IMR-90 (cell line): ENCODE measurements around the gene SCYGR2. TPM values are rescaled to one million over a fixed set of nuclear protein-coding genes. Genes with fewer than 3 reads are reported as not detected.

Experiments used
- ATAC-seq: fragments of 200-7000 bp; cut with Tn5 transposase; 2 replicates; pipeline ENCODE4 v1.9.1; 2020; ENCODE audit warnings: low read depth, mild to moderate bottlenecking, moderate library complexity
- BruUV-seq: library from RNA; stranded (reverse); fragments of 400-500 nt; replicated peaks from 2 replicates; lab custom pipeline; 2021; lab: Mats Ljungman, UMichigan
- CTCF ChIA-PET: fragments of 300-600 bp; formaldehyde crosslinking; extraction: SDS; loops from one replicate; lab custom pipeline; 2021; ENCODE audit warnings: antibody characterized with exemption; lab: Yijun Ruan, JAX
- POLR2A ChIA-PET: fragments of 300-600 bp; sonication (Branson Sonifier 250); formaldehyde crosslinking; loops from one replicate; lab custom pipeline; 2022; ENCODE audit warnings: antibody characterized with exemption; ENCODE audit not compliant: unreplicated experiment; lab: Charles Lee
- DNase-seq: peaks from one replicate; pipeline ENCODE4 v3.0.0; 2013
- H2AFZ ChIP-seq: replicated peaks from 2 replicates; pipeline ENCODE3; 2013; ENCODE audit warnings: low read length, mild to moderate bottlenecking; ENCODE audit not compliant: poor library complexity
- H2AK5ac ChIP-seq: 2 replicates; pipeline ENCODE4 v1.6.1; 2013; ENCODE audit warnings: low read depth, low read length, inconsistent platforms
- H2AK9ac ChIP-seq: replicated peaks from 2 replicates; pipeline ENCODE3; 2013; ENCODE audit warnings: mild to moderate bottlenecking, low read depth, low read length, moderate library complexity; ENCODE audit not compliant: poor library complexity
- H2BK120ac ChIP-seq: 2 replicates; pipeline ENCODE4 v1.6.1; 2013; ENCODE audit warnings: low read depth, low read length, inconsistent platforms
- H2BK15ac ChIP-seq: 3 replicates; pipeline ENCODE4 v1.6.1; 2013; ENCODE audit warnings: low read depth, low read length, inconsistent platforms
- H2BK20ac ChIP-seq: 2 replicates; pipeline ENCODE4 v1.6.1; 2013; ENCODE audit warnings: low read depth, mild to moderate bottlenecking, inconsistent platforms, low read length, moderate library complexity
- H2BK5ac ChIP-seq: 2 replicates; pipeline ENCODE4 v1.6.1; 2013; ENCODE audit warnings: mild to moderate bottlenecking, low read depth, low read length, inconsistent platforms; ENCODE audit not compliant: poor library complexity, severe bottlenecking
- H3K14ac ChIP-seq: replicated peaks from 2 replicates; pipeline ENCODE4 v1.6.1; 2013; ENCODE audit warnings: low read depth, low read length, inconsistent platforms
- H3K18ac ChIP-seq: 2 replicates; pipeline ENCODE4 v1.6.1; 2013; ENCODE audit warnings: low read depth, low read length, control low read depth
- H3K23ac ChIP-seq: 2 replicates; pipeline ENCODE4 v1.6.1; 2013; ENCODE audit warnings: low read depth, low read length, inconsistent platforms
- H3K27ac ChIP-seq: 2 replicates; pipeline ENCODE4 v1.5.1; 2013; ENCODE audit warnings: mild to moderate bottlenecking, control low read depth, low read length; ENCODE audit not compliant: insufficient read depth
- H3K27me3 ChIP-seq: 2 replicates; pipeline ENCODE4 v1.6.1; 2013; ENCODE audit warnings: low read length; ENCODE audit not compliant: control insufficient read depth, insufficient read depth
- H3K36me3 ChIP-seq: 2 replicates; pipeline ENCODE4 v1.6.1; 2013; ENCODE audit warnings: low read length, mixed read lengths; ENCODE audit not compliant: control insufficient read depth, insufficient read depth
- H3K4ac ChIP-seq: 2 replicates; pipeline ENCODE4 v1.6.1; 2013; ENCODE audit warnings: low read depth, low read length, inconsistent platforms
- H3K4me1 ChIP-seq: 2 replicates; pipeline ENCODE4 v1.6.1; 2013; ENCODE audit warnings: low read length, mixed read lengths; ENCODE audit not compliant: control insufficient read depth, insufficient read depth
- H3K4me2 ChIP-seq: 2 replicates; pipeline ENCODE4 v1.6.1; 2013; ENCODE audit warnings: low read depth, mild to moderate bottlenecking, control low read depth, low read length, moderate library complexity
- H3K4me3 ChIP-seq: 2 replicates; pipeline ENCODE4 v1.5.1; 2013; ENCODE audit warnings: low read depth, mild to moderate bottlenecking, control low read depth, low read length, moderate library complexity; ENCODE audit not compliant: insufficient read depth
- H3K56ac ChIP-seq: 2 replicates; pipeline ENCODE4 v1.6.1; 2013; ENCODE audit warnings: low read length, inconsistent platforms; ENCODE audit not compliant: insufficient read depth; ENCODE audit errors: extremely low read depth
- H3K79me1 ChIP-seq, 2 experiments: 2 replicates each; pipeline ENCODE4 v1.6.1; 2013; ENCODE audit warnings: low read length in 2 of 2, inconsistent platforms in 1 of 2, low read depth in 1 of 2
- H3K9ac ChIP-seq: 2 replicates; pipeline ENCODE4 v1.6.1; 2013; ENCODE audit warnings: low read depth, low read length, control low read depth
- H3K9me1 ChIP-seq: 2 replicates; pipeline ENCODE4 v1.6.1; 2013; ENCODE audit warnings: low read length, inconsistent platforms; ENCODE audit not compliant: insufficient read depth
- H3K9me3 ChIP-seq: 2 replicates; pipeline ENCODE4 v1.6.1; 2013; ENCODE audit warnings: low read length; ENCODE audit not compliant: control insufficient read depth, insufficient read depth
- H4K20me1 ChIP-seq: 2 replicates; pipeline ENCODE4 v1.6.1; 2013; ENCODE audit warnings: low read length, inconsistent platforms; ENCODE audit not compliant: insufficient read depth
- H4K5ac ChIP-seq: 2 replicates; pipeline ENCODE4 v1.6.1; 2013; ENCODE audit warnings: mild to moderate bottlenecking, low read depth, low read length, control low read depth
- H4K8ac ChIP-seq, 2 experiments: 2 replicates each; pipeline ENCODE4 v1.6.1; 2013; ENCODE audit warnings: low read depth in 2 of 2, low read length in 2 of 2, control low read depth in 1 of 2, inconsistent platforms in 1 of 2
- H4K91ac ChIP-seq: 2 replicates; pipeline ENCODE4 v1.6.1; 2013; ENCODE audit warnings: low read depth, low read length, inconsistent platforms; ENCODE audit not compliant: insufficient read depth
- CHD1 ChIP-seq: IDR thresholded peaks from 2 replicates; pipeline ENCODE4 v1.6.1; 2012; ENCODE audit warnings: low read depth, low read length, improper control_type of control experiment
- FOS ChIP-seq: fragments of 150-350 bp; IDR thresholded peaks from 2 replicates; pipeline ENCODE4 v1.6.1; 2016; ENCODE audit warnings: low read depth, low read length
- RFX5 ChIP-seq: IDR thresholded peaks from 2 replicates; pipeline ENCODE4 v1.8.0; 2012; ENCODE audit warnings: low read depth, mild to moderate bottlenecking, low read length, moderate library complexity
- SMC3 ChIP-seq: fragments of 150-350 bp; IDR thresholded peaks from 2 replicates; pipeline ENCODE4 v1.6.1; 2016; ENCODE audit warnings: low read depth, mild to moderate bottlenecking, antibody characterized with exemption, low read length, moderate library complexity
- WGBS, 2 experiments: methylation state at CpG; one replicate each; pipeline versions ENCODE4 v1.1.5 to v1.1.7; 2013; ENCODE audit warnings: missing lambda C conversion rate in 2 of 2; ENCODE audit not compliant: insufficient read length in 1 of 2; ENCODE audit errors: extremely low coverage in 2 of 2; 5-methylcytosine and 5-hydroxymethylcytosine counted together
- dilution Hi-C: fragments of 300-500 bp; cut with HindIII; formaldehyde crosslinking; loops from one replicate; pipeline ENCODE4 v1.14.3; 2018; ENCODE audit warnings: low sequenced_read_pairs; ENCODE audit not compliant: unreplicated experiment
- in situ Hi-C: fragments of 300-500 bp; cut with MboI; formaldehyde crosslinking; loops from 3 replicates; pipeline ENCODE4 v1.14.3; 2019; ENCODE audit warnings: low sequenced_read_pairs, inconsistent platforms, mixed read lengths
- intact Hi-C: fragments of 100-400 bp; cut with micrococcal nuclease; formaldehyde crosslinking; loops from 2 replicates; pipeline ENCODE4 v1.10.0; 2022
- polyA plus RNA-seq, 3 experiments: library from polyadenylated mRNA; depleted of rRNA; stranded (reverse); fragments of >200 nt; gene quantifications; 2 replicates each; pipeline ENCODE4 v1.2.3, GENCODE V29; 2012; ENCODE audit warnings: low replicate concordance in 1 of 3
- total RNA-seq: library from RNA; depleted of rRNA; stranded (reverse); fragments of >200 nt; gene quantifications from 2 replicates; pipeline ENCODE4 v1.2.3, GENCODE V29; 2012

The SCYGR2 gene
- total and polyA plus RNA-seq, 2 of the 4 experiments (the other 2 are of a cell fraction): not detected

DNA sequence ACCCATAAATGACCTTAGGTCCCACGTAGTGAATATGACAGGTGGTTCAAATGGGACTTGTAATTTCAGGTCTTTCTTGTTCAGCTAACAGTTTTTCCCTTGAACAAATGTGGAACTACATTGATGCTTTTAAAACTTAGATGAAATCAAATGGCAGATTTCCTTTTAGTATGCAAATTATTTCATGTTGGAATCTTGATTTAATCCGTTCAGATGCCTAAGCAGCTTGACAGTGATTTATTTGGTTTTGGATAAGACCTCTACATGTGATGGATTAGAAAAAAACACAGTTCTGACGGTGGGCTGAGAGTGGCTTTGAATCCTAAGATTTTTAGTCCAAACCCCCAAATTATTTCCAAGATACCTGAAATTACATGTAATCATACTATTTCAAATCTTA is 35.5 kb downstream of the SCYGR2 start:
- Histone ChIP-seq H3K79me1 (no peaks in the 10 kb centered on the region), H3K4me3 (no peak overlapping the region), H3K18ac (no peak overlapping the region), H2AFZ (no peak overlapping the region), H2BK5ac (no peak overlapping the region), H3K23ac (no peak overlapping the region), H3K36me3 (no peaks in the 10 kb centered on the region), H4K8ac (no peak overlapping the region), H4K20me1 (no peaks in the 10 kb centered on the region), H4K91ac (no peak overlapping the region), H3K14ac (no peak overlapping the region), H3K27ac (no peak overlapping the region), H2AK9ac (no peak overlapping the region), H2AK5ac (no peak overlapping the region), H2BK15ac (no peak overlapping the region), H3K9me1 (no peaks in the 10 kb centered on the region), H4K5ac (no peak overlapping the region), H3K4ac (no peak overlapping the region), H3K9ac (no peak overlapping the region), H2BK120ac (no peak overlapping the region), H3K4me1 (no peaks in the 10 kb centered on the region), H3K56ac (no peak overlapping the region), H2BK20ac (no peak overlapping the region), H3K9me3 (no peaks in the 10 kb centered on the region), H3K4me2 (no peak overlapping the region), H3K27me3 (no peaks in the 10 kb centered on the region)
- BruUV-seq: no TSS peak
- dilution Hi-C loops: no loop called here
- no peak for TF ChIP-seq FOS
- TF ChIP-seq RFX5: no peak
- no peak for TF ChIP-seq SMC3
- no peak for TF ChIP-seq CHD1
- in situ Hi-C loops: no loop called here
- WGBS, 2 experiments: no CpG with 5 or more reads among the region's 3 CpGs
- intact Hi-C loops: no loop called here
- ChIA-PET POLR2A (no interaction called here), CTCF (no interaction called here)
- no peak for ATAC-seq
- no peak for DNase-seq
